Endothelial cell of umbilical vein (primary cell): ENCODE data around the gene PNCK.
"Not testable (repeated sequence)": the region's sequence is repeated elsewhere in the genome, so short reads cannot be mapped to it uniquely, and the experiment has no call there.

Experiments
- CTCF ChIP-seq, 2 donors: IDR thresholded peaks; 1 replicate in 1 of 2; 2 replicates in 1 of 2; pipeline ENCODE4 v1.5.1; 2011; ENCODE audit warnings: low read length in 2 of 2, mild to moderate bottlenecking in 2 of 2, moderate library complexity in 2 of 2, control low read depth in 1 of 2, inconsistent platforms in 1 of 2, low read depth in 1 of 2; ENCODE audit not compliant: insufficient read depth in 1 of 2; ENCODE audit errors: extremely low read depth in 1 of 2
- EZH2 ChIP-seq: IDR thresholded peaks from 2 replicates; pipeline ENCODE4 v1.6.1; 2012; ENCODE audit warnings: borderline replicate concordance, low read depth, mild to moderate bottlenecking, moderate library complexity, low read length, inconsistent platforms; ENCODE audit not compliant: severe bottlenecking
- FOS ChIP-seq: IDR thresholded peaks from 2 replicates; pipeline ENCODE4 v1.6.1; 2011; ENCODE audit warnings: mild to moderate bottlenecking, low read length, moderate library complexity, borderline replicate concordance; ENCODE audit not compliant: insufficient read depth
- GATA2 ChIP-seq: IDR thresholded peaks from 2 replicates; pipeline ENCODE4 v1.7.0; 2011; ENCODE audit warnings: low read depth, mild to moderate bottlenecking, moderate library complexity, mixed read lengths, low read length; ENCODE audit not compliant: insufficient read length, insufficient read depth
- MYC ChIP-seq: IDR thresholded peaks from one replicate; pipeline ENCODE4 v1.6.1; 2011; ENCODE audit warnings: mild to moderate bottlenecking, low read depth, low read length
- POLR2A ChIP-seq: IDR thresholded peaks from 2 replicates; pipeline ENCODE4 v1.6.1; 2012; ENCODE audit warnings: low read depth, mild to moderate bottlenecking, control low read depth, low read length
- POLR2AphosphoS5 ChIP-seq: IDR thresholded peaks from 2 replicates; pipeline ENCODE4 v1.6.1; 2012; ENCODE audit warnings: low read depth, mild to moderate bottlenecking, control low read depth, low read length, moderate library complexity; ENCODE audit not compliant: insufficient read depth
- TF ChIP-seq, protein P1 (sequence below): IDR thresholded peaks from 2 replicates; pipeline ENCODE4 v1.6.1; 2011; ENCODE audit not compliant: insufficient read depth, insufficient read length

GRCh38 chrX:153699210-153699783 is 25.7 kb upstream of the PNCK start:
- not testable (repeated sequence) for TF ChIP-seq POLR2A; CTCF (IDR thresholded peaks at IDR 0.05; ENCODE audit: extremely low read depth in 1 of 2, insufficient read depth in 1 of 2, low read depth in 1 of 2, low read length in 2 of 2); EZH2; POLR2AphosphoS5; FOS; GATA2; MYC
- TF ChIP-seq, protein P1, sequence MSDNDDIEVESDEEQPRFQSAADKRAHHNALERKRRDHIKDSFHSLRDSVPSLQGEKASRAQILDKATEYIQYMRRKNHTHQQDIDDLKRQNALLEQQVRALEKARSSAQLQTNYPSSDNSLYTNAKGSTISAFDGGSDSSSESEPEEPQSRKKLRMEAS, result not testable (repeated sequence)
